GM12878 (cell line): Measurements from ENCODE around the gene DCLRE1B. TPM values are rescaled to one million over a fixed set of nuclear protein-coding genes. Genes with fewer than 3 reads are reported as not detected.

ENCODE experiments used
- ATAC-seq: fragments of 200-7000 bp; cut with Tn5 transposase; 3 replicates; pipeline ENCODE4 v1.9.1; 2020; ENCODE audit warnings: mild to moderate bottlenecking, moderate library complexity
- BruUV-seq: library from RNA; stranded (reverse); fragments of 400-500 nt; replicated peaks from 2 replicates; lab custom pipeline; 2021; lab: Mats Ljungman, UMichigan
- CTCF ChIA-PET: fragments of 300-600 bp; sonication (Branson Sonifier 250); formaldehyde crosslinking; extraction: SDS; loops from one replicate; lab custom pipeline; 2021; ENCODE audit warnings: inconsistent platforms; lab: Yijun Ruan, JAX
- POLR2A ChIA-PET: fragments of 350-600 bp; formaldehyde crosslinking; extraction: SDS; loops from one replicate; lab custom pipeline; 2021; ENCODE audit warnings: inconsistent platforms; lab: Charles Lee
- RAD21 ChIA-PET: fragments of 300-600 bp; sonication (Branson Sonifier 250); formaldehyde crosslinking; loops from one replicate; lab custom pipeline; 2023; ENCODE audit warnings: antibody characterized with exemption; ENCODE audit not compliant: unreplicated experiment; lab: Charles Lee
- SMC1A ChIA-PET: fragments of 300-600 bp; sonication (Branson Sonifier 250); formaldehyde crosslinking; loops from one replicate; lab custom pipeline; 2023; ENCODE audit not compliant: unreplicated experiment, uncharacterized antibody; lab: Charles Lee
- DNase-seq: peaks from one replicate; pipeline ENCODE4 v3.0.0-alpha.2; 2011; ENCODE audit warnings: low read depth, low spot score
- FAIRE-seq: peaks from 3 replicates; lab custom pipeline; 2011; peaks lifted over from hg19 to GRCh38; lab: Jason Lieb, UNC
- H2AFZ ChIP-seq: 2 replicates; pipeline ENCODE4 v1.6.0; 2011; ENCODE audit warnings: low read depth, low read length, control low read depth; ENCODE audit not compliant: control insufficient read depth
- H3K27ac ChIP-seq: 2 replicates; pipeline ENCODE4 v1.5.1; 2011; ENCODE audit warnings: control low read depth; ENCODE audit not compliant: control insufficient read depth, insufficient read depth
- H3K27me3 ChIP-seq, 2 experiments: replicated peaks in 1 of 2; 2 replicates each; pipeline versions ENCODE4 v1.6.0 to v1.6.1; 2011; ENCODE audit warnings: low read length in 1 of 2; ENCODE audit not compliant: control insufficient read depth in 2 of 2, insufficient read depth in 2 of 2
- H3K36me3 ChIP-seq, 2 experiments: 2 replicates each; pipeline ENCODE4 v1.5.1; 2011; ENCODE audit warnings: low read length in 1 of 2; ENCODE audit not compliant: control insufficient read depth in 2 of 2, insufficient read depth in 2 of 2
- H3K4me1 ChIP-seq: 2 replicates; pipeline ENCODE4 v1.6.1; 2011; ENCODE audit warnings: mild to moderate bottlenecking, low read length, moderate library complexity, mixed read lengths; ENCODE audit not compliant: control insufficient read depth, insufficient read depth
- H3K4me2 ChIP-seq: 2 replicates; pipeline ENCODE4 v1.6.0; 2011; ENCODE audit warnings: control low read depth; ENCODE audit not compliant: control insufficient read depth, insufficient read depth
- H3K4me3 ChIP-seq: fragments of 200-600 bp; sonication (generic); 2 replicates; pipeline ENCODE4 v1.5.1; 2016
- H3K79me2 ChIP-seq: 2 replicates; pipeline ENCODE4 v1.6.0; 2011; ENCODE audit warnings: low read length; ENCODE audit not compliant: control insufficient read depth, insufficient read depth
- H3K9ac ChIP-seq: 2 replicates; pipeline ENCODE4 v1.8.0; 2011; ENCODE audit warnings: low read length, control low read depth, mixed read lengths; ENCODE audit not compliant: control insufficient read depth, insufficient read depth
- H3K9me3 ChIP-seq: replicated peaks from 3 replicates; pipeline ENCODE4 v1.5.1; 2011; ENCODE audit warnings: mild to moderate bottlenecking, low read length; ENCODE audit not compliant: control insufficient read depth, insufficient read depth
- H4K20me1 ChIP-seq: 2 replicates; pipeline ENCODE4 v1.6.0; 2011; ENCODE audit not compliant: control insufficient read depth, insufficient read depth
- E2F4 ChIP-seq: IDR thresholded peaks from 2 replicates; pipeline ENCODE4 v1.6.1; 2012; ENCODE audit warnings: low read depth, low read length, improper control_type of control experiment
- MXI1 ChIP-seq: fragments of 150-350 bp; IDR thresholded peaks from 2 replicates; pipeline ENCODE4 v1.6.1; 2011; ENCODE audit warnings: low read depth, mild to moderate bottlenecking, inconsistent platforms, low read length, improper control_type of control experiment
- NRF1 ChIP-seq: conservative IDR thresholded peaks from 2 replicates; pipeline ENCODE4 v1.6.1; 2011; ENCODE audit warnings: mild to moderate bottlenecking, low read depth, low read length, improper control_type of control experiment
- PRDM15 ChIP-seq: fragments of 450-650 bp; formaldehyde crosslinking; IDR thresholded peaks from 2 replicates; pipeline ENCODE4 v1.4.0; 2020; ENCODE audit warnings: mild to moderate bottlenecking, moderate library complexity
- RFX5 ChIP-seq: IDR thresholded peaks from 2 replicates; pipeline ENCODE4 v1.6.1; 2011; ENCODE audit warnings: low read depth, low read length, improper control_type of control experiment
- SMAD1 ChIP-seq: fragments of 450-650 bp; IDR thresholded peaks from 2 replicates; pipeline ENCODE4 v1.6.1; 2018; ENCODE audit warnings: mild to moderate bottlenecking, low read depth; ENCODE audit not compliant: partially characterized antibody
- WGBS: methylation state at CpG from one replicate; pipeline ENCODE4 v1.1.6; 2016; ENCODE audit warnings: low lambda C conversion rate; ENCODE audit not compliant: insufficient replicate concordance, insufficient coverage; ENCODE audit errors: missing lambda C conversion rate; 5-methylcytosine and 5-hydroxymethylcytosine counted together
- in situ Hi-C: fragments of 300-500 bp; cut with MboI; formaldehyde crosslinking; loops from 9 replicates; pipeline ENCODE4 v1.14.3; 2018; ENCODE audit warnings: mixed read lengths
- intact Hi-C: fragments of 100-400 bp; cut with micrococcal nuclease; formaldehyde crosslinking; loops from one replicate; pipeline ENCODE4 v1.14.2; 2022; ENCODE audit not compliant: unreplicated experiment
- polyA plus RNA-seq, 11 experiments: library from polyadenylated mRNA; depleted of rRNA in 4 of 11; unstranded in 6 of 11; stranded (reverse) in 5 of 11; fragments of >200 nt; fragmentation: Nextera tagmentation in 4 of 11; fragmentation: Illumina TruSeq in 1 of 11; extraction: Ambion mirVana in 4 of 11; extraction: Trizol in 1 of 11; gene quantifications; 1 replicate in 1 of 11; 2 replicates in 10 of 11; pipeline versions ENCODE4 v1.2.1 to v1.2.3, GENCODE V29; 2011 to 2016; ENCODE audit warnings: inconsistent platforms in 2 of 11, missing spikeins in 2 of 11, low read depth in 1 of 11
- total RNA-seq, 4 experiments: library from RNA; depleted of rRNA in 3 of 4; stranded (reverse); fragments of >200 nt in 3 of 4; fragmentation: Illumina TruSeq in 1 of 4; extraction: Trizol in 1 of 4; gene quantifications; 2 replicates each; pipeline versions ENCODE4 v1.2.1 to v1.2.3, GENCODE V29; 2013 to 2021
- TF ChIP-seq, protein P1 (sequence below): IDR thresholded peaks from 2 replicates; pipeline ENCODE4 v1.6.1; 2012; ENCODE audit warnings: low read length, inconsistent platforms
- TF ChIP-seq, protein P2 (sequence below): fragments of 450-650 bp; IDR thresholded peaks from 2 replicates; pipeline ENCODE4 v1.6.1; 2016; ENCODE audit warnings: mild to moderate bottlenecking

DCLRE1B gene
- total and polyA plus RNA-seq, 10 of the 15 experiments (the other 5 are each of a cell fraction or from before 2014, with no cell fraction given), result 5.4 to 18.3 (median 13.4) TPM

DNA sequence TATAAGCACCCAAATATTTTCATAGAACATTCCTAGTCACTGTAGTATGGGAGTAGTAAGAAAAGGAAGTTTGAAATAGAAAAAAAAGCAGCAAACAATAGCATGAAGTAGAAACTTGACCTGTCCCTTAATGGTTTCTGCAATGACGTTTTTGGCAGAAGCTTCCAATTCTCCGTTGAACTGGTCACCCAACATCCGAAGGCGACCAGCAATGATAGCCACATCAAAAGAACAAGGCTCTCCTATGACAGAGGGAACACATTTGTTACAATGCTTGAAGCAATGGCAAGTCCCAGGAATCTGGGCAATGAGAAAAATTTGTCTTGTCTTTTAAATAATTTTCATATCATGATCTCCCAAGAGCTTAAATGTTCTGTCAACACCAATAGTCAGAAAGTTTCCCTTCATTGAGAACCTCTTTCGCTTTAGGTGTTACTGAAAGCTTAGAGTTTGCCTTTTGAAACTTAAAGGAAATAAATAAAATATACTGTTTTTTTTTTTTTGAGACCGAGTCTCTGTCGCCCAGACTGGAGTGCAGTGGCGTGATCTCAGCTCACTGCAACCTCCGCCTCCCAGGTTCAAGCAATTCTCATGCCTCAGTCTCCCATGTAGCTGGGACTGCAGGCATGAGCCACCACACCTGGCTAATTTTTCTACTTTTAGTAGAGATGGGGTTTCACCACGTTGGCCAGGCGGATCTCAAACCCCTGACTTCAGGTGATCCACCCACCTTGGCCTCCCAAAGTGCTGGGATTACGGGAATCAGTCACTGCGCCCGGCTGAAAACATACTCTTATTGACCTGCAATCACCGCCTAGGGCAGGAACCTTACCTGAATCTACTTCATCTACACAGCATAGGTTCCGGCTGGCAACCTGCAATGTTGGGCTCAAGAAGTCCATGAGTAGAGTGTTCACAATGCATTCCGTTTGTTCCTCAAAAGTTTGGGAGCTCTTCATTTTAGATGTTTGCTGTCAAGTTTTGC lies 18.4 kb upstream of the DCLRE1B start:
- peaks cover 2% of the 10 kb centered on the region for H3K4me1 ChIP-seq
- in situ Hi-C loops (no loop called here), intact Hi-C loops (no loop called here)
- no peaks in the 10 kb centered on the region for H3K36me3 ChIP-seq
- H3K9ac ChIP-seq, result no peak overlapping the region
- BruUV-seq, result no TSS peak
- TF ChIP-seq NRF1 (no peak), MXI1 (no peak), RFX5 (no peak), PRDM15 (CRISPR knock-in tag) (no peak), SMAD1 (no peak), E2F4 (no peak)
- TF ChIP-seq, protein P1, sequence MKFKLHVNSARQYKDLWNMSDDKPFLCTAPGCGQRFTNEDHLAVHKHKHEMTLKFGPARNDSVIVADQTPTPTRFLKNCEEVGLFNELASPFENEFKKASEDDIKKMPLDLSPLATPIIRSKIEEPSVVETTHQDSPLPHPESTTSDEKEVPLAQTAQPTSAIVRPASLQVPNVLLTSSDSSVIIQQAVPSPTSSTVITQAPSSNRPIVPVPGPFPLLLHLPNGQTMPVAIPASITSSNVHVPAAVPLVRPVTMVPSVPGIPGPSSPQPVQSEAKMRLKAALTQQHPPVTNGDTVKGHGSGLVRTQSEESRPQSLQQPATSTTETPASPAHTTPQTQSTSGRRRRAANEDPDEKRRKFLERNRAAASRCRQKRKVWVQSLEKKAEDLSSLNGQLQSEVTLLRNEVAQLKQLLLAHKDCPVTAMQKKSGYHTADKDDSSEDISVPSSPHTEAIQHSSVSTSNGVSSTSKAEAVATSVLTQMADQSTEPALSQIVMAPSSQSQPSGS, result no peak
- TF ChIP-seq, protein P2, sequence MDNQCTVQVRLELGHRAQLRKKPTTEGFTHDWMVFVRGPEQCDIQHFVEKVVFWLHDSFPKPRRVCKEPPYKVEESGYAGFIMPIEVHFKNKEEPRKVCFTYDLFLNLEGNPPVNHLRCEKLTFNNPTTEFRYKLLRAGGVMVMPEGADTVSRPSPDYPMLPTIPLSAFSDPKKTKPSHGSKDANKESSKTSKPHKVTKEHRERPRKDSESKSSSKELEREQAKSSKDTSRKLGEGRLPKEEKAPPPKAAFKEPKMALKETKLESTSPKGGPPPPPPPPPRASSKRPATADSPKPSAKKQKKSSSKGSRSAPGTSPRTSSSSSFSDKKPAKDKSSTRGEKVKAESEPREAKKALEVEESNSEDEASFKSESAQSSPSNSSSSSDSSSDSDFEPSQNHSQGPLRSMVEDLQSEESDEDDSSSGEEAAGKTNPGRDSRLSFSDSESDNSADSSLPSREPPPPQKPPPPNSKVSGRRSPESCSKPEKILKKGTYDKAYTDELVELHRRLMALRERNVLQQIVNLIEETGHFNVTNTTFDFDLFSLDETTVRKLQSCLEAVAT, result no peak
- H3K27ac ChIP-seq, result no peak overlapping the region
- ChIA-PET POLR2A (interaction anchor here (0.6 to 2.4 kb wide), 5 partner anchors 9 to 449 kb away, joined by 3 to 15 read pairs (median 6); no protein-coding TSS in a partner anchor), CTCF (interaction anchor here (0.6 to 1.5 kb wide), 3 partner anchors 12 to 17 kb away, joined by 3 to 4 read pairs (median 4); no protein-coding TSS in a partner anchor), SMC1A (interaction anchor here (0.6 to 15.2 kb wide), 5 partner anchors 11 to 284 kb away, joined by 3 to 396 read pairs (median 5); partner anchors contain the start of genes AP4B1 and DCLRE1B), RAD21 (interaction anchor here (0.7 to 1.7 kb wide), 3 partner anchors 16 to 18 kb away, joined by 3 to 7 read pairs (median 3); no protein-coding TSS in a partner anchor)
- no peaks in the 10 kb centered on the region for H3K27me3 ChIP-seq
- no peak for FAIRE-seq
- H2AFZ ChIP-seq, result no peak overlapping the region
- no peaks in the 10 kb centered on the region for H4K20me1 ChIP-seq
- H3K4me2 ChIP-seq, result no peak overlapping the region
- no peak overlapping the region for H3K4me3 ChIP-seq
- DNase-seq, result no peak
- H3K79me2 ChIP-seq, result no peaks in the 10 kb centered on the region
- WGBS, result 91% methylated on average over 17 of the region's 17 CpGs
- ATAC-seq, result no peak
- no peaks in the 10 kb centered on the region for H3K9me3 ChIP-seq
